ENCODE measurements around the gene RIC3. TPM values are rescaled to one million over a fixed set of nuclear protein-coding genes. Genes with fewer than 3 reads are reported as not detected.

RIC3 gene
- total RNA-seq, 4 donors from 2014 or later = 1.5 to 6.4 (median 3.7) TPM

DNA sequence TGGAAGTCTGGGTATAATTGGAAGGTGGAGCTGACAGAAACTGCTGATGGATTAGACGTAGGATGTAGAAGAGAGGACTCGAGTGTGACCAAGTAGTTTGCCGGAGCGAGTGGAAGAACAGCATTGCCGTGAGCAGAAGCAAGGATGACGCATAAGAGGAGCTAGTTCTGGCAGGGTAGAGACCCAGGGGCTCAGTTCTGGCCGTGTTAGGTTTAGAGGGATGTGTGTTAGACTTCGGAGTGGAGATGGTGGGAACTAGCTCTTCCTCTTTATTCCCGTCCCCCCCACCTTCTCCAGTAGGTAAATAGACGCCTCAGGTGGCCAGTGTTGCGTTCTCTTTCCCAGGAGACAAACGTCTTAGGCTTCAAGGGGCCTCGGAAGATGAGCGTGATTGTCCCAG lies 68.7 kb downstream of the RIC3 start:
- TF ChIP-seq, protein P1, sequence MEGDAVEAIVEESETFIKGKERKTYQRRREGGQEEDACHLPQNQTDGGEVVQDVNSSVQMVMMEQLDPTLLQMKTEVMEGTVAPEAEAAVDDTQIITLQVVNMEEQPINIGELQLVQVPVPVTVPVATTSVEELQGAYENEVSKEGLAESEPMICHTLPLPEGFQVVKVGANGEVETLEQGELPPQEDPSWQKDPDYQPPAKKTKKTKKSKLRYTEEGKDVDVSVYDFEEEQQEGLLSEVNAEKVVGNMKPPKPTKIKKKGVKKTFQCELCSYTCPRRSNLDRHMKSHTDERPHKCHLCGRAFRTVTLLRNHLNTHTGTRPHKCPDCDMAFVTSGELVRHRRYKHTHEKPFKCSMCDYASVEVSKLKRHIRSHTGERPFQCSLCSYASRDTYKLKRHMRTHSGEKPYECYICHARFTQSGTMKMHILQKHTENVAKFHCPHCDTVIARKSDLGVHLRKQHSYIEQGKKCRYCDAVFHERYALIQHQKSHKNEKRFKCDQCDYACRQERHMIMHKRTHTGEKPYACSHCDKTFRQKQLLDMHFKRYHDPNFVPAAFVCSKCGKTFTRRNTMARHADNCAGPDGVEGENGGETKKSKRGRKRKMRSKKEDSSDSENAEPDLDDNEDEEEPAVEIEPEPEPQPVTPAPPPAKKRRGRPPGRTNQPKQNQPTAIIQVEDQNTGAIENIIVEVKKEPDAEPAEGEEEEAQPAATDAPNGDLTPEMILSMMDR (IDR thresholded peaks at IDR 0.05; ENCODE audit: low read depth) = no peak

DNA sequence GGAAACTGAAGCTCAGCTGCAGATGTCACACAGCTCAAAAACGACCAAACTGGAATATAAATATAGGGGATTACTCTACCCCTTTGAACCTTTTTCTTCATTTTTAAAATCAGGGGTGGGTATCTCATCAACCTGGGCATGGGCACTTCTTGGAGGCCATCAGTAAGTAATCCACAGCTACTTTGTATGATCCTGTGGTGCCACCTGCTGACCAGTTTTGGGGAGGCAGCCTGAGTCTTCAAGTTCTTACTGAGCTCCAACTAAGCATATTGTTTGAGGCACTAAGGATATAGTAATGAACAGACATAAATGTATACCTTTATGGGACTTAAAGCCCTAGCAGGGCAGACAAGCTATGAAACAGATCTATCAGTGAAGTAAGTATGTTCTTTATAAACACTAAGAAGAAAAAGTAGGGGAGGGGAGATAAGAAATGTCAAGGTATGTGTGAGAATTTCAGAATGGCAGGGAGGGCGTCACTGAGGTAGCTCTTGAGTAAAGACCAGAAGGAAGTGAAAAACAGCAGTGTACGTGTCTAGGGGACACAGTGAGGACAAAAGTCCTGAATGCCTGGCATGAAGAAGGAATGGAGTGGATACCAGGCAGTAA lies 69.4 kb downstream of the RIC3 start:
- TF ChIP-seq, protein P1 (IDR thresholded peaks at IDR 0.05; ENCODE audit: low read depth) = no peak

DNA sequence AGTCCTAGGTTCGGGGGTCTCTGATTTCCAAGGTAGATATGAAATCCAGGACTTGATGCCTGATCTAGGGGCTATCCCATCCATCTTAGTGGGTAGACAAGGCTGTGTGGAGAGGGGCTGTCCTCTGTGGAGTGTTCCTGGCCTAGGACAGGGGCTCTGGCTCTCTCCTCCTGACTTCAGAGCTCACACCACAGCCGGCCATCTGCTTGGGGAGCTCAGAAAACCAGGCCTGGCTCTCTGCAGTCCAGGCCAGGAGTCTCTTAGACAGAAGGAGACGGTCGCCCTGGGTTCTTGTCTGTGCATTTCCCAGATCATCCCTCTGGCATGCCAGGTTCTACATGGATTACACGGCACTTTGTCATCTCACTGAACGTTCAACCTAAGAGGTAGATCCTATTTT lies 69.9 kb downstream of the RIC3 start:
- TF ChIP-seq, protein P1 (IDR thresholded peaks at IDR 0.05; ENCODE audit: low read depth) = no peak

DNA sequence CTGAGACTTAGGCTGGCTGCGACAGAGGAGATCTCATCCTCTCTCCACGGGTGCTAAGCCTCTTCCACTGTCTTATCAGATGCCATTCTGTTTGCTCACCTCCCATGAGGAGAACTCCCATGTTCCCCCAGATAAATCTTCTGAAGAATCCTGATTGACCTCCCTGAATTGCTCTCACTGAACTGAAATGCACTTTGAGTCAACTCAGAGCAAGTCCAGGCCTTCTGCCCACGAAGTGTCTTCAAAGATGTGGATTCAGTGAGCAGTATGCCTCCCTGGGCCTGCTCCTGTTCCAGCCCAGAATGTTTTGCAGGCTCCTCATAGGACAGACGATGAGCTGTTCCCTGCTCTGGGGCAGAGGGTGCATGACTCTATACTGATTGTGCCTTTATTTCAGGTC lies 70.5 kb downstream of the RIC3 start:
- TF ChIP-seq, protein P1 (IDR thresholded peaks at IDR 0.05; ENCODE audit: low read depth) = no peak

DNA sequence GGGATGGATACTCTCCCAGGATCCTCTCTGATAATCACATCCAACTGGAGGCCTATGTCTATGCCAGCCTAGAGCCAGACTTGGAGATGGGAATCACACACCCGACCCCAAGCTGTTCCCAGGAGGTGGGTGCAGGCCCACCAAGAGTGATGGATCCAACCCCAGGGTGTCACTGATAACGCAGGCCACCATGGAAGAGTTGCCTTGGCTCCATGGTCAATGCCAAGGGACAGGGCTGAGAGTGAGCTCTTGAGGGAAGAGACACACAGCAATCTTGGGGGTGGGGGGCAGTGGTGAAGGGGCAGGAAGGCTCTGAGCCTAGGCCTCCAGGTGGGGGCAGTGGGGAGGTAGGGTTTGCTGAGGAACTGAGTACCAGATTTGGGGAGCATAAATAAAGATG lies 70.9 kb downstream of the RIC3 start:
- TF ChIP-seq, protein P1 (IDR thresholded peaks at IDR 0.05; ENCODE audit: low read depth) = no peak

DNA sequence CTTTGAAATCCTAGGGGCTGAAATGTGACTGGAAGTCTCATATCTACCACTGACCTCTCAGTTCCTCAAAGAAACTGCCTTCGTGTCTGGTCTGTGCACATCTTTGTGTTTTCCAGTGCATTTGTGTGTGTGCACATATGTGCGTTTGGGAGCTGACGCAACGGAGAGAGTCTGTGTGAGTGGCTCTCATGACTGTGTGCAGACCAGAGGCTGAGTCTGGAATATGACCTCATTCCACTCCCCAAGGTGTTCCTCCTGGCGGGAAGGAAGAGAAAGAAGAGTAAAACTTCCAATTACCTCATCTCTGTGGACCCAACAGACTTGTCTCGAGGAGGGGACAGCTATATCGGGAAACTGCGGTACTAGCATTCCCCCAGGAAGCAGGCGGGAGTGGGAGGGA lies 71.4 kb downstream of the RIC3 start:
- TF ChIP-seq, protein P1 (IDR thresholded peaks at IDR 0.05; ENCODE audit: low read depth) = no peak

DNA sequence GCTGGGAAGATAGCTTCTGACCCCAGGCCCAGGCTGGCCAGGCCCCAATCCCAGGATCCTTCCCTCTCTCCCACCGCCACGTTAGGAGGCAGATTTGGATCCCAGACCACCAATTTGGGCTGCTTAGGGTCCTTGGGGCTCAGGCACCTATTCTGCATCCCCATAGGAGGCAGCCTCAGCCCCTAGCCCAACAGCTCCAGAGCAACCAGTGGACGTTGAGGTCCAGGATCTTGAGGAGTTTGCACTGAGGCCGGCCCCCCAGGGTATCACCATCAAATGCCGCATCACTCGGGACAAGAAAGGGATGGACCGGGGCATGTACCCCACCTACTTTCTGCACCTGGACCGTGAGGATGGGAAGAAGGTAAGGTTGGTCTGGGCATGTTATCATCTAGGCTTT lies 71.8 kb downstream of the RIC3 start:
- TF ChIP-seq, protein P1 (IDR thresholded peaks at IDR 0.05; ENCODE audit: low read depth) = no peak
